HFFc6 (cell line): ENCODE measurements around the gene NRG2. TPM values are rescaled to one million over a fixed set of nuclear protein-coding genes. Genes with fewer than 3 reads are reported as not detected.

Experiments used
- DNase-seq: peaks from one replicate; pipeline ENCODE4 v3.0.0-alpha.2; 2018
- H3K27ac Mint-ChIP-seq: 2 replicates; pipeline ENCODE4 v1.8.0; 2020; ENCODE audit warnings: mild to moderate bottlenecking, mixed read lengths
- H3K27me3 Mint-ChIP-seq: 2 replicates; pipeline ENCODE4 v1.8.0; 2021; ENCODE audit warnings: mild to moderate bottlenecking, moderate library complexity, mixed read lengths; ENCODE audit not compliant: insufficient read depth
- H3K36me3 Mint-ChIP-seq: 2 replicates; pipeline ENCODE4 v1.8.0; 2021; ENCODE audit warnings: low read depth, mixed read lengths
- H3K4me1 Mint-ChIP-seq: 2 replicates; pipeline ENCODE4 v1.8.0; 2020; ENCODE audit warnings: low read depth, mixed read lengths
- H3K4me3 Mint-ChIP-seq: 2 replicates; pipeline ENCODE4 v1.8.0; 2020; ENCODE audit warnings: mild to moderate bottlenecking, moderate library complexity, mixed read lengths
- H3K9me3 Mint-ChIP-seq: 2 replicates; pipeline ENCODE4 v1.8.0; 2020; ENCODE audit warnings: mild to moderate bottlenecking, mixed read lengths
- CTCF ChIP-seq: fragments of 200-600 bp; sonication (generic); IDR thresholded peaks from 2 replicates; pipeline ENCODE4 v1.5.0; 2021; ENCODE audit warnings: antibody characterized with exemption, mild to moderate bottlenecking
- total RNA-seq, 6 experiments: library from RNA; stranded (reverse); fragmentation: NEBNext Ultra II Directional; extraction: Animal tissue kit (Norgen Biotek cat#: 25700); gene quantifications; 2 replicates in 1 of 6; 3 replicates in 5 of 6; pipeline ENCODE4 v1.2.3, GENCODE V29; 2021

The NRG2 gene
- total RNA-seq, 6 experiments from 2014 or later = 0.11 to 0.35 (median 0.19) TPM; not detected in 1

GRCh38 chr5:139951983-139952382, 91.1 kb downstream of the NRG2 start:
- no peak for DNase-seq
- Mint-ChIP-seq H3K27ac (no peak overlapping the region), H3K4me1 (no peaks in the 10 kb centered on the region), H3K36me3 (no peaks in the 10 kb centered on the region), H3K9me3 (no peaks in the 10 kb centered on the region), H3K27me3 (peaks cover 55% of the 10 kb centered on the region), H3K4me3 (no peak overlapping the region)
- no peak for TF ChIP-seq CTCF

GRCh38 chr5:139951296-139951924, 91.7 kb downstream of the NRG2 start:
- H3K27ac Mint-ChIP-seq = no peak overlapping the region
- TF ChIP-seq CTCF = no peak

GRCh38 chr5:139950436-139950835, 92.7 kb downstream of the NRG2 start:
- no peaks in the 10 kb centered on the region for H3K9me3 Mint-ChIP-seq
- no peak for DNase-seq
- no peak overlapping the region for H3K4me3 Mint-ChIP-seq
- no peak for TF ChIP-seq CTCF
- H3K27ac Mint-ChIP-seq = no peak overlapping the region
- H3K36me3 Mint-ChIP-seq = no peaks in the 10 kb centered on the region
- H3K27me3 Mint-ChIP-seq = peaks cover 42% of the 10 kb centered on the region
- H3K4me1 Mint-ChIP-seq = no peaks in the 10 kb centered on the region

More at GRCh38 chr5:139951296-139951924, 91.7 kb downstream of the NRG2 start:
- H3K4me1 Mint-ChIP-seq = no peaks in the 10 kb centered on the region
- DNase-seq = no peak
- no peak overlapping the region for H3K4me3 Mint-ChIP-seq
- no peaks in the 10 kb centered on the region for H3K9me3 Mint-ChIP-seq
- H3K27me3 Mint-ChIP-seq = peaks cover 52% of the 10 kb centered on the region
- H3K36me3 Mint-ChIP-seq = no peaks in the 10 kb centered on the region

GRCh38 chr5:139949710-139950109, 93.4 kb downstream of the NRG2 start:
- H3K27me3 Mint-ChIP-seq = peaks cover 35% of the 10 kb centered on the region

DNA sequence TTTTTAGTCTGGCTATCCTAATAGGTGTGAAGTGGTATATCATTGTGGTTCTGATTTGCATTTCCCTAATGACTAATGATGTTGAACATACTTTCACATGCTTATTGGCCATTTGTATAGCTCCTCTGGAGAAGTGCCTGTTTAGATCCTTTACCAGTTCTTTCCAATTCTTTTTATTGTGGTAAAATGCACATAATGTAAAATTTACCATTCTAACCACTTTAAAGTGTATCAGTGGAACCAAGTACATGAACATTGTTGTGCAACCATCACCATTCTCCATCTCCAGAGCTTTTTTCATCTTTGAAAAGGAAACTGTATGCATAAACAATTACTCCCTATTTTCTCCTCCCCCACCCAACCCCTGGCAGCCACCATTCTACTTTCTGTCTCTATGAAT, 95.4 kb downstream of the NRG2 start:
- H3K36me3 Mint-ChIP-seq = 0 out of 2 replicates have a peak, but pooled peaks cover under 1% of the 10 kb centered on the region
- TF ChIP-seq CTCF = no peak
- H3K27ac Mint-ChIP-seq = no peak overlapping the region
- no peak for DNase-seq
- peaks cover 2% of the 10 kb centered on the region; the same call in 1 of the 2 replicates for H3K9me3 Mint-ChIP-seq
- H3K27me3 Mint-ChIP-seq = peaks cover 28% of the 10 kb centered on the region
- H3K4me1 Mint-ChIP-seq = no peaks in the 10 kb centered on the region
- H3K4me3 Mint-ChIP-seq = no peak overlapping the region

More at GRCh38 chr5:139949710-139950109, 93.4 kb downstream of the NRG2 start:
- Mint-ChIP-seq H3K27ac (no peak overlapping the region), H3K36me3 (no peaks in the 10 kb centered on the region), H3K9me3 (no peaks in the 10 kb centered on the region), H3K4me3 (no peak overlapping the region), H3K4me1 (no peaks in the 10 kb centered on the region)
- DNase-seq = no peak
- TF ChIP-seq CTCF = no peak
